Measurements from ENCODE around the gene PRCD. TPM values are rescaled to one million over a fixed set of nuclear protein-coding genes. Genes with fewer than 3 reads are reported as not detected.
"Not testable (repeated sequence)": the region's sequence is repeated elsewhere in the genome, so short reads cannot be mapped to it uniquely, and the experiment has no call there.

The PRCD gene
- total RNA-seq, 2 experiments from 2014 or later, result not detected

- H3K27ac ChIP-seq (ENCODE audit: low read depth in 1 of 2, low read length in 2 of 2); H3K27me3 Mint-ChIP-seq; H3K36me3 Mint-ChIP-seq (ENCODE audit: low read depth); H3K27ac Mint-ChIP-seq; H3K4me3 ChIP-seq (ENCODE audit: low read length); H3K36me3 ChIP-seq (ENCODE audit: insufficient read depth, low read length); DNase-seq; H3K27me3 ChIP-seq (ENCODE audit: control insufficient read depth in 1 of 2, insufficient read depth in 2 of 2, low read length in 2 of 2); H3K9me3 Mint-ChIP-seq; ATAC-seq (ENCODE audit: poor library complexity); POLR2A ChIA-PET; H3K4me3 Mint-ChIP-seq; H3K9me3 ChIP-seq (ENCODE audit: control insufficient read depth in 1 of 2, insufficient read depth in 1 of 2, low read length in 2 of 2): not testable (repeated sequence)
- CTCF ChIA-PET, result interaction anchor here (0.7 to 1.4 kb wide), 4 partner anchors 14 to 119 kb away, joined by 3 to 7 read pairs (median 4); no protein-coding TSS in a partner anchor
- H3K4me1 Mint-ChIP-seq (ENCODE audit: low read depth), result peaks cover 16% of the 10 kb centered on the region
- intact Hi-C loops (cut with DNase I, micrococcal nuclease), result loop anchor here in 1 of 2 experiments (10.0 kb wide), 1 partner anchor 204 kb away; the partner anchor contains the start of gene QRICH2
- H3K4me1 ChIP-seq (ENCODE audit: insufficient read depth, low read length), result peaks cover 41% of the 10 kb centered on the region
These were observed 31.3 kb upstream of the PRCD start for GRCh38 chr17:76508472-76509063.

DNA sequence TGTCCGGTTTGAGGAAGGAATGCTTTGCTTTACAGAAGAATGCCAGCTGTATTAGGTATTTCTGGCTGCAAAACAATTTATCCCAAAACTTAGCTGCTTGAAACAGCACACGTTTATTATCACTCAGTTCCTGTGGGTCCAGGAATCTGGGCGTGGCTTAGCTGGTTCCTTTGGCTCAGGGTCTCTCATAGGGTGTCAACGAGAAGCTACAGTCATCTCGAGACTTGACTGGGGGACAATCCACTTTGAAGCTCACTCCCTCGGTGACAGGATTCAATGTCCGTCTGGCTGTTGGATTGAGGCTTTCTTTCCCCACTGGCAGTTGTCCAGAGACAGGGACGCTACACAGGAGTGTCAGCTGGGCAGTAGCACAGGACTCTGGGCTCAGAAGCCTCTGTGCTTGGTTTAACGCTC is 29.0 kb upstream of the PRCD start:
- H3K4me3 Mint-ChIP-seq, result no peak overlapping the region
- no peaks in the 10 kb centered on the region for H3K9me3 Mint-ChIP-seq
- POLR2A ChIA-PET, result interaction anchor here (1.6 kb wide), 1 partner anchor 9 kb away, joined by 3 read pairs; the partner anchor contains the start of gene RHBDF2

GRCh38 chr17:76511668-76512365 is 28.0 kb upstream of the PRCD start:
- CTCF ChIA-PET, result interaction anchor here (0.7 to 3.1 kb wide), 3 partner anchors 11 to 112 kb away, joined by 3 to 10 read pairs (median 5); partner anchors contain the start of gene UBE2O
- Histone ChIP-seq H3K9me3 (ENCODE audit: control insufficient read depth in 1 of 2, insufficient read depth in 1 of 2, low read length in 2 of 2) (no peaks in the 10 kb centered on the region), H3K27ac (ENCODE audit: low read depth in 1 of 2, low read length in 2 of 2) (no peak overlapping the region), H3K4me3 (ENCODE audit: low read length) (no peak overlapping the region), H3K27me3 (ENCODE audit: control insufficient read depth in 1 of 2, insufficient read depth in 2 of 2, low read length in 2 of 2) (no peaks in the 10 kb centered on the region), H3K4me1 (ENCODE audit: insufficient read depth, low read length) (peaks cover 64% of the 10 kb centered on the region), H3K36me3 (ENCODE audit: insufficient read depth, low read length) (no peaks in the 10 kb centered on the region)
- Mint-ChIP-seq H3K27ac (peak overlapping the region; percentile 98), H3K36me3 (ENCODE audit: low read depth) (no peaks in the 10 kb centered on the region), H3K4me1 (ENCODE audit: low read depth) (peaks cover 31% of the 10 kb centered on the region), H3K4me3 (no peak overlapping the region), H3K9me3 (no peaks in the 10 kb centered on the region), H3K27me3 (no peaks in the 10 kb centered on the region)
- DNase-seq (peak in 2 of 14 experiments; percentile 40 to 42), ATAC-seq (ENCODE audit: poor library complexity) (no peak)
- POLR2A ChIA-PET, result no interaction called here
- intact Hi-C loops (cut with DNase I, micrococcal nuclease), result no loop called here
- TF ChIP-seq, protein P1, sequence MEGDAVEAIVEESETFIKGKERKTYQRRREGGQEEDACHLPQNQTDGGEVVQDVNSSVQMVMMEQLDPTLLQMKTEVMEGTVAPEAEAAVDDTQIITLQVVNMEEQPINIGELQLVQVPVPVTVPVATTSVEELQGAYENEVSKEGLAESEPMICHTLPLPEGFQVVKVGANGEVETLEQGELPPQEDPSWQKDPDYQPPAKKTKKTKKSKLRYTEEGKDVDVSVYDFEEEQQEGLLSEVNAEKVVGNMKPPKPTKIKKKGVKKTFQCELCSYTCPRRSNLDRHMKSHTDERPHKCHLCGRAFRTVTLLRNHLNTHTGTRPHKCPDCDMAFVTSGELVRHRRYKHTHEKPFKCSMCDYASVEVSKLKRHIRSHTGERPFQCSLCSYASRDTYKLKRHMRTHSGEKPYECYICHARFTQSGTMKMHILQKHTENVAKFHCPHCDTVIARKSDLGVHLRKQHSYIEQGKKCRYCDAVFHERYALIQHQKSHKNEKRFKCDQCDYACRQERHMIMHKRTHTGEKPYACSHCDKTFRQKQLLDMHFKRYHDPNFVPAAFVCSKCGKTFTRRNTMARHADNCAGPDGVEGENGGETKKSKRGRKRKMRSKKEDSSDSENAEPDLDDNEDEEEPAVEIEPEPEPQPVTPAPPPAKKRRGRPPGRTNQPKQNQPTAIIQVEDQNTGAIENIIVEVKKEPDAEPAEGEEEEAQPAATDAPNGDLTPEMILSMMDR (IDR thresholded peaks at IDR 0.05), result no peak

More for the DNA sequence above, 29.0 kb upstream of the PRCD start:
- H3K9me3 ChIP-seq (ENCODE audit: control insufficient read depth in 1 of 2, insufficient read depth in 1 of 2, low read length in 2 of 2), result no peaks in the 10 kb centered on the region
- no peak overlapping the region for H3K27ac ChIP-seq (ENCODE audit: low read depth in 1 of 2, low read length in 2 of 2)
- peak overlapping the region; percentile 98 for H3K27ac Mint-ChIP-seq
- DNase-seq (no peak), ATAC-seq (ENCODE audit: poor library complexity) (no peak)
- no peaks in the 10 kb centered on the region for H3K27me3 ChIP-seq (ENCODE audit: control insufficient read depth in 1 of 2, insufficient read depth in 2 of 2, low read length in 2 of 2)
- no peaks in the 10 kb centered on the region for H3K36me3 Mint-ChIP-seq (ENCODE audit: low read depth)
- no peaks in the 10 kb centered on the region for H3K36me3 ChIP-seq (ENCODE audit: insufficient read depth, low read length)
- H3K4me1 ChIP-seq (ENCODE audit: insufficient read depth, low read length), result peaks cover 64% of the 10 kb centered on the region
- CTCF ChIA-PET, result interaction anchor here (1.0 to 1.6 kb wide), 3 partner anchors 44 to 56 kb away, joined by 3 to 4 read pairs (median 3); no protein-coding TSS in a partner anchor
- peaks cover 33% of the 10 kb centered on the region for H3K4me1 Mint-ChIP-seq (ENCODE audit: low read depth)
- intact Hi-C loops (cut with DNase I, micrococcal nuclease), result no loop called here
- H3K27me3 Mint-ChIP-seq, result no peaks in the 10 kb centered on the region
- no peak overlapping the region for H3K4me3 ChIP-seq (ENCODE audit: low read length)
- TF ChIP-seq, protein P1 (IDR thresholded peaks at IDR 0.05), result no peak

Data from CD4-positive, alpha-beta T cell (primary cell).